HG02943 (cell line): ENCODE measurements around the gene PFKFB3.
"Not testable (repeated sequence)": the region's sequence is repeated elsewhere in the genome, so short reads cannot be mapped to it uniquely, and the experiment has no call there.

ENCODE experiments used
- ATAC-seq: cut with Tn5 transposase; IDR thresholded peaks from one replicate; pipeline ENCODE4 v1.9.1; 2021; ENCODE audit warnings: mild to moderate bottlenecking, low read depth, moderate library complexity; ENCODE audit not compliant: unreplicated experiment

PFKFB3 gene

DNA sequence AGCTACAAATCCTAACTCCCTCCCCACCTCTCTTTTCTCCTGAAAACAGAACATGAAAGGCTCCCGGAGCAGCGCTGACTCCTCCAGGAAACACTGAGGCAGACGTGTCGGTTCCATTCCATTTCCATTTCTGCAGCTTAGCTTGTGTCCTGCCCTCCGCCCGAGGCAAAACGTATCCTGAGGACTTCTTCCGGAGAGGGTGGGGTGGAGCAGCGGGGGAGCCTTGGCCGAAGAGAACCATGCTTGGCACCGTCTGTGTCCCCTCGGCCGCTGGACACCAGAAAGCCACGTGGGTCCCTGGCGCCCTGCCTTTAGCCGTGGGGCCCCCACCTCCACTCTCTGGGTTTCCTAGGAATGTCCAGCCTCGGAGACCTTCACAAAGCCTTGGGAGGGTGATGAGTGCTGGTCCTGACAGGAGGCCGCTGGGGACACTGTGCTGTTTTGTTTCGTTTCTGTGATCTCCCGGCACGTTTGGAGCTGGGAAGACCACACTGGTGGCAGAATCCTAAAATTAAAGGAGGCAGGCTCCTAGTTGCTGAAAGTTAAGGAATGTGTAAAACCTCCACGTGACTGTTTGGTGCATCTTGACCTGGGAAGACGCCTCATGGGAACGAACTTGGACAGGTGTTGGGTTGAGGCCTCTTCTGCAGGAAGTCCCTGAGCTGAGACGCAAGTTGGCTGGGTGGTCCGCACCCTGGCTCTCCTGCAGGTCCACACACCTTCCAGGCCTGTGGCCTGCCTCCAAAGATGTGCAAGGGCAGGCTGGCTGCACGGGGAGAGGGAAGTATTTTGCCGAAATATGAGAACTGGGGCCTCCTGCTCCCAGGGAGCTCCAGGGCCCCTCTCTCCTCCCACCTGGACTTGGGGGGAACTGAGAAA, 30.4 kb downstream of the PFKFB3 start:
- no peak for ATAC-seq

DNA sequence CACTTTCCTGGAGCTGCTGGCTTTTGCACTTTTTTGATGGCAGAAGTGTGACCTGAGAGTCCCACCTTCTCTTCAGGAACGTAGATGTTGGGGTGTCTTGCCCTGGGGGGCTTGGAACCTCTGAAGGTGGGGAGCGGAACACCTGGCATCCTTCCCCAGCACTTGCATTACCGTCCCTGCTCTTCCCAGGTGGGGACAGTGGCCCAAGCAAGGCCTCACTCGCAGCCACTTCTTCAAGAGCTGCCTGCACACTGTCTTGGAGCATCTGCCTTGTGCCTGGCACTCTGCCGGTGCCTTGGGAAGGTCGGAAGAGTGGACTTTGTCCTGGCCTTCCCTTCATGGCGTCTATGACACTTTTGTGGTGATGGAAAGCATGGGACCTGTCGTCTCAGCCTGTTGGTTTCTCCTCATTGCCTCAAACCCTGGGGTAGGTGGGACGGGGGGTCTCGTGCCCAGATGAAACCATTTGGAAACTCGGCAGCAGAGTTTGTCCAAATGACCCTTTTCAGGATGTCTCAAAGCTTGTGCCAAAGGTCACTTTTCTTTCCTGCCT, 31.1 kb downstream of the PFKFB3 start:
- no peak for ATAC-seq

DNA sequence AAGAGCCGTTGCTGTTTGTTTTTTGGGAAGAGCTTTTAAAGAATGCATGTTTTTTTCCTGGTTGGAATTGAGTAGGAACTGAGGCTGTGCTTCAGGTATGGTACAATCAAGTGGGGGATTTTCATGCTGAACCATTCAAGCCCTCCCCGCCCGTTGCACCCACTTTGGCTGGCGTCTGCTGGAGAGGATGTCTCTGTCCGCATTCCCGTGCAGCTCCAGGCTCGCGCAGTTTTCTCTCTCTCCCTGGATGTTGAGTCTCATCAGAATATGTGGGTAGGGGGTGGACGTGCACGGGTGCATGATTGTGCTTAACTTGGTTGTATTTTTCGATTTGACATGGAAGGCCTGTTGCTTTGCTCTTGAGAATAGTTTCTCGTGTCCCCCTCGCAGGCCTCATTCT, 31.6 kb downstream of the PFKFB3 start:
- no peak for ATAC-seq

DNA sequence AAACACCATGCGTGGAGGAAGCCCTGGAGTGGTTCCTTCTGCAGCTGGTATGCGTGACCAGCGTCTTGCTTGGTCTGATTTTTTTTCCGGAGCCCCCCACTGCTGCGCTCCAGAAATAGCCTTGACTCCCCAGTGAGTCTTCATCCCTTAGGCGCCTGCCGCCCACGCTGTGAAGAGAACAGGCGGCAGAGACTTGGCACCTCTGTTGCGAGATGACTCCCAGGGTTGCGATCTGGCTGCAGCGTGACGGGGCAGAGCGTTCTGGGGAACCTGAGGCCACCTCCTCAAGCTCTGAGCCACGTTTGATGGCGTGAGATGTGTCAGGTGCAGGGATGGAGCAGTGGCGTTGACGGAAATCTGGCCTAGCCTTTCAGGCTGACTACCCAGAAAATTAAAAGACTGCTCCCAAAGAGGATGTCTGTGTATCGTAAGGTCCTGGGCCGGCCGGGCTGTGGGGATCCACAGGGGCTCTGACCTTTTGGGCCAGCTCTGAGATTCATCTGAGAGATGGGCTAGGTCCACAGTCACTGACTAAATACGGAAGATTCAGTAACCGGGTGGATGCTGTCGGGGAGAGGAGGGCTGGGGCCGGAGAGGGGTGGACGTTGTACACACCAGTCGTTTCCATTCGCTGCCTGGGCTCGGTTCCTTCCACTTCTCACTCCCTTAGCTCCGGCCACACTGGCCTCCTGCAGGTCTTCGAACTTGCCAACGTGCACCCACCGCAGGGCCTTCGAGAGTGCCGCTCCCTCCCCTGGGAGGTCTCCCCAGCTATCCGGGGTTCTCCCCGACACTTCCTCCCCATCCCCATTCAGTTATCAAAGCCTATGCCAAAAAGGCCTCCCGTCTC, 33.8 kb downstream of the PFKFB3 start:
- ATAC-seq, result no peak

DNA sequence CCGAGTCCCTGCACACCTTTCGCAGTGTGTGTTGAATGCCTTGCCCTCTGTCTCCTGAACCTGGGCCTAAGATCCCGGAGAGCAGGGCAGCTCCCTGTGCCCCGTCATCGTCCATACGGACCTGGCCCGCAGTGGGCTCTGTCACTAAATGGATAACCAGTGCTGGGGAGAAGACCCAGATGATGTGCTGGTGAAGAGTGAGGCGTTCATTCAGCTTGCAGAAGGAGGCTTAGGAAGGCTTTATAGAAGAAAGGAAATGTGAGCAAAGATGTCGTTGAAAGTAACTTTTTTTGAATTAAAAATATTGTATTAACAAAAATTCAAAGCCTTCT, 34.4 kb downstream of the PFKFB3 start:
- no peak for ATAC-seq

DNA sequence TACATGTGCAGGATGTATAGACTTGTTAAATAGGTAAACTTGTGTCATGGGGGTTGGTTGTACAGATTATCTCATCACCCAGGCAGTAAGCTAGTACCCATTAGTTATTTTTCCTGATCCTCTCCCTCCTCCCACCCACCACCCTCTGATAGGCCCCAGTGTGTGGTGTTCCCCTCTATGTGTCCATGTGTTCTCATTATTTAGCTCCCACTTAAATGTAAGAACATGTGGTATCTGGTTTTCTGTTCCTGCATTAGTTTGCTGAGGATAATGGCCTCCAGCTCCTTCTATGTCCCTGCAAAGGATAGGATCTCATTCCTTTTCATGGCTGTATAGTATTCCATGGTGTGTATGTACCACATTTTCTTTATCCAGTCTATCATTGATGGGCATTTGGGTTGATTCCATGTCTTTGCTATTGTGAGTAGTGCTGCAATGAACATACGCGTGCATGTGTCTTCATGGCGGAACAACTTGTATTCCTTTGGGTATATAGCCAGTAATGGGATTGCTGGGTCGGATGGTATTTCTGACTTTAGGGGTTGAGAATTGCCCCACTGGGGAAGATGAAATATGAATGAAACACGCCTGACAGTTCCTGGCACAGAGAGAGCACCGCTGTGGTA, 36.0 kb downstream of the PFKFB3 start:
- not testable (repeated sequence) for ATAC-seq

DNA sequence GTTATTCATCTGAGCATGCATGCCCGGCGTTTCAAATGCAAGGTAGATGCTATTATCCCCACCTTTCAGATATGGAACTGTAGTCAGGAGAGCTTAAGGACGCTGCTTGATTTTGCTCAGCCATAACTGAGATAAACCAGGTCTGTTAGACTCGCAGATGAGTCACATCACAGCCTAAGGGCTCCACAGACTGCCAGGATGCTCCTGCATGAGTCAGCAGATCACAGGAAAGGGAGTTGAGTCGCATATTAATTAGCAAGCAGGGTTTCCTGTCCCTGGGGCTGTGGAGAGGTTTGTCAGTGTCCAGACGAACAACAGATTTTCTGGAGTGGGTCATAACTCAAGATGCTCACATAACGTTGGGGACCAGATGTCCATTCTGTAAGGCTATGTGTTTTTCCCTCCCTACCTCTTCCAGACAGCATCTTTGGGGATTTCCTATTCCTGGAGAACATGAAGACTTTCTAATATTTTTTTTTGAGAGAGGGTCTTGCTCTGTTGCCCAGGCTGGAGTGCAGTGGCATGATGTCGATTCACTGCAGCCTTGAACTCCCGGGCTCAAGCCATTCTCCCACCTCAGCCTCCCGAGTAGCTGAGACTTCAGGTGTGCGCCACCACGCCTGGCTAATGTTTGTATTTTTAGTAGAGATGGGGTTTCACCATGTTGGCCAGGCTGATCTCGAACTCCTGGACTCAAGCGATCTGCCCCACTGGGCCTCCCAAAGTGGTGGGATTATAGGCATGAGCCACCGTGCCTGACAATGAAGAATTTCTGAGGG, 36.7 kb downstream of the PFKFB3 start:
- no peak for ATAC-seq

DNA sequence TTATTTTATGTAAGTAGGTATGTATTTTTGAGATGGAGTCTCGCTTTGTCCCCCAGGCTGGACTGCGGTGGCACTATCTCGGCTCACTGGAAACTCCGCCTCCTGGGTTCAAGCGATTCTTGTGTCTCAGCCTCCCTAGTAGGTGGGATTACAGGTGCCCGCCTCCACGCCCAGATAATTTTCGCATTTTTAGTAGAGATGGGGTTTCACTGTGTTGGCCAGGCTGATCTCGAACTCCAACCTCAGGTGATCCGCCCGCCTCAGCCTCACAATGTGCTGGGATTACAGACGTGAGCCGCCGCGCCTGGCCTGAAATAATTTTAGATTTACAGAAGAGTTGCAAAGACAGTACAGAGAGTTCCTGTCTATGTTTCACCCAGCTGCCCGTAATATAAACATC, 37.5 kb downstream of the PFKFB3 start:
- no peak for ATAC-seq

DNA sequence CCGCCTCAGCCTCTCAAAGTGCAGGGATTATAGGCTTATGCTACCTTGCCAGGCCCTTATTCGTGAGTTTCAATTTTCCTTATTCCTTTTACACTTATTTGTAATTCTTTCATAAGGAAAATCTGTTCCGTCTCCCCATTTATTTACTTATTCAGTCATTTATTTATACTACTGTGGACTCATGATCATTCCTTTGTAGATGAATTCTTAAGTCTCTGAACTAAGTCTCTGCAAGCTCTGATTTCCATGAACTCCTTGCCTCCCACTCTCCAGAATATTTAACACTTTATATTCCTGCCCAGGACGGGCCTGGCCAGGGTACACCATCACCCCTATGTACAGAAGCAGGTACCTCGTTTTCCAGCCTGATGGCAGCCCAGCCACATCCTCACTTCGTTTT, 39.4 kb downstream of the PFKFB3 start:
- no peak for ATAC-seq

DNA sequence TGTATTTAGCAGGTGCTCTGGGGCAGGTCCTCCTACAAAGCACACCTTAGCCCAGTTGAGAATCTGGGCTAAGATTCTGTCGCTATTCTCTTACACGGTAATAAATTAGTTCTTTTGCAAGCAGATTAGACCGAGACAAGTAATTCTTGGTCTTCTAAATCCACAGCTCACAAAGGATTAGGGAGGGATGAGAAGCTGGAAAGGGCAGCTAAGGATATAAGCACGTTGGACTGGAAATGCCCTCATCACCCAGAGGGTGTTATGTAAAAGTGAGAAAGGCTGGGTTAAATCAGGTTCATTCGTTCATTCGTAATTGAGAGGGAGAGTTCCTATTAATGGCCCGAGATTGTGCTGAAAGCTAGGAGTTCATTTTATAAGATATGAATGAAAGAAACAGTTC, 41.8 kb downstream of the PFKFB3 start:
- no peak for ATAC-seq

DNA sequence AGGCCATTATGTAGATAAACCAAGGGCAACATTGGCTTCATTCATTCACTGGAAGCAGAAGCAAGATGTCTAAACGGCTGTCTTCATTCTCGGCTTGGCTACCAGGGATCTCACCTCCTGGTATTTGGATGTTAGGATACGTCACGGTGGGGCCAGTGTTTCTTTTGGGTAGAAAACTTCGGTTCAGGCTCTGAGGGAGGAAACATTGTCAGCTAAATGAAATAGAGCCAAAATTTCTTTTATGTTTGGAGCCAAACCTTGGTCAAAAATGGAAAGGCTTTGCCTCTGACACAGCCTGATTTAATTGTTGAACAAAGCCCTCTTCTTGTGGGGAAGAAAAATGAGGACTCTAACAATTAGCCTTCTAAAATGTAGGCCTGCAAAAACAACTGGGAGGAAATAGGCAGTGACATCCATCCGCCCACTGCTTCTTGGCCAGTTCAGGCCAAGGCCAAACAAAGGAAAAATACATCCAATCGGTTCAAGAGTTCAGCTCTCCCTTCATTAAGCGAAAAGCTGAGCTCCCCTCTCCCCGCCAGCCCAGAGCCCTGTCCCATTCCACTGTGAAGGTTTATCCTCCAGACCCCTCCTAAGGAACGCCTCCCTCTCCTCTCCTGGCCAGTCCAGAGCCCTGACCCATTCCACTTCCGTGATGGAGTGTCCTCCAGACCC, 44.4 kb downstream of the PFKFB3 start:
- ATAC-seq, result no peak

DNA sequence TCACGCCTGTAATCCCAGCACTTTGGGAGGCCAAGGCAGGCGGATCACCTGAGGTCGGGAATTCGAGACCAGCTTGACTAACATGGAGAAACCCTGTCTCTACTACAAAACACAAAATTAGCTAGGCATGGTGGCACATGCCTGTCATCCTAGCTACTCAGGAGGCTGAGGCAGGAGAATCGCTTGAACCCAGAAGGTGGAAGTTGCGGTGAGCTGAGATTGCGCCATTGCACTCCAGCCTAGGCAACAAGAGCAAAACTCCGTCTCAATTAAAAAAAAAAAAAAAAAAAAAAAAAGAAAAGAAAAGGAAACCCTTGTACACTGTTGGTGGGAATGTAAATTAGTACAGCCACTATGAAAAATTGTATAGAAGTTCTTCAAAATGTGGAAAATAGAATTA, 46.2 kb downstream of the PFKFB3 start:
- not testable (repeated sequence) for ATAC-seq

DNA sequence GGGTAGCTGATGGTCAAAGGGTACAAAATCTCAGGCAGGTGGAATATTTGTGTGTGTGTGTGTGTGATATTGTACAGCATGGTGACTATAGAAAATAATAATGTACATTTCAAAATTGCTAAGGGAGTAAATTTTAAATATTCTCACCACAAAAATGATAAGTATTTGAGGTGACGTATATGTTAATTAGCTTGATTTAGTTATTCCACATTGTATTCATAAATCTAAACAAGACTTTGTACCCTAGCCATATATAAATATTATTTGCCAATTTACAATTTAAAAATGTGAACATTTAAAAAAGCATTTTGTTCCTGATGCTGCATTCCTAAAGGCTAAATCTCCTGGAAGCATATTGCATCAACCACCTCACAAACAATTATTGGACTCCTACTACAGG, 47.0 kb downstream of the PFKFB3 start:
- ATAC-seq, result no peak

DNA sequence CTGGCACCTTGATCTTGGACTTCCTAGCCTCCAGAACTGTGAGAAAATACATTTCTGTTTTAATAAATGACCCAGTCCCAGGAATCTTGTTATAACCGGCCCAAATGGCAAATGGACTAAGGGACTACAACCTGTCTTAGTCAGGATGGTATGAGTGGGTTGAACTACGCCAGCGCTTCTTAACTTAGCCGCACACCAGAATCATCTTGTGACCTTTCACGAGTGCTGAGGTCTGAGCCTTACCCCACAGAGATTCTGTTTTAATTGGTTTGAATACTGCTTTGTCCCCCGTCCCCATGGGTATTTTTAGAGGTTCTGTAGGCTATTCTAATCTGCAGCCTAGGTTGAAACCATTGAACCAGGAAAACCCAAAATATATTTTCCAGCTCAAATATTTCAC, 48.0 kb downstream of the PFKFB3 start:
- ATAC-seq, result no peak

DNA sequence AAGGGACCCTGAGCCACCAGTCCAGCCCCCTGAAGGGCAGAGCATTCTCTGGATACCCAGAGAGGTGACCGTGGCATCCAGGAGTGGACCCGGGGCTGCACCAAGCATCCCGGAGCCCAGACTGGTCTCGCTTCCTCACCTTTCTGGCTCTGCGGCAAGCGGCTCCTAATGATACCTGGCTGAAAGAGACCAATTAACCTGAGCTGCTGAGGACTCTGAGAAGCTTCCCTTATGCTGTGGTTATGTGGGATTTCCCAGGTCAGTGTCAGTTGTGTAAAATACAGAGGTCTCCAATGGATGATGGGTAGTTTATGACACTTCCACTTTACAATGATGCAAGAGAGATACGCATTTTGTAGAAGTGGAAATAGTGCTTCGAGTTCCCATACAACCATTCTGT, 51.5 kb downstream of the PFKFB3 start:
- no peak for ATAC-seq

DNA sequence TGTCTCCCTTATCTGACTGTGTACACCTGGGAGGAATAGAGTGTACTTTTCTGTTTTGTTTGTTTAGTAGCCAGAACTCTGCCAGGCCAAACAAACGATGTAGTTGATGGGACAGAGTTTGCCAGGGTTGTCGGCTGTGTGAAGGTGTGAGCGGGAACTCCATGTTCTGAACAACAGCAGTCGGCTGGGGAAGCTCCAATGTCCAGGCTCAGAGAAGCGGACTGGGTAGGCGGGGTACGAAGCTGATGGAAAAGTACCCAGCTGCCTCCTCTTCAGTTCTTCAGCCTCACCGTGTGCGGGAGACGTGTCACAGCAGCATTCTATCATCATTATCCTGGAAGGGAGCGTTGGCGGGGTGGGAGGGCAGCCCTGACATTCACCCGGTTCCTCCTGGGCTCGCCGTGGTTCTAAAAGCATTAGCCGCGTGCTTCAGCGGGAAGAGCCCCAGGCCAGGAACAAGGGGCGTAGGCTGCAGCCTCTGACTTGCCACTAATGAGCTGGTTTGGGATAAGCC, 52.9 kb downstream of the PFKFB3 start:
- no peak for ATAC-seq

DNA sequence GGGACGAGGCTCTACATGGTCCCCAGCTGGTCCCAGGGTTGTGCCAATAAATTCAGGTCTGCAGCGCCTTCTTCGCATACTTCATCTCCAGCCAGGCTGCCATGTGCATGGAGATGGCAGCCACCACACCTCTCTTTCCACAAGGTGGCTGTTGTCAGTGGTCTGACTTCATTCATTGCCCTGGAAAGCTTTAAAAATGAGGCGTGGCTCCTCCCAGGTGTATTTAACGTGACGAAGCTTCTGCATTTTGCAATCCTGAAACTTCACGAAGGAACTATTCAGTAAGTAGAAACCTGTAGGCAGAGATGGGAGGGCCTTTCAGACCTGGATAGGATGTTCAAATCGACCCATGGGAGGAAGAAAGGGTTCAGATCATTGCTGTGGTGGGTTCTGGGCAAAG, 53.7 kb downstream of the PFKFB3 start:
- ATAC-seq, result no peak

DNA sequence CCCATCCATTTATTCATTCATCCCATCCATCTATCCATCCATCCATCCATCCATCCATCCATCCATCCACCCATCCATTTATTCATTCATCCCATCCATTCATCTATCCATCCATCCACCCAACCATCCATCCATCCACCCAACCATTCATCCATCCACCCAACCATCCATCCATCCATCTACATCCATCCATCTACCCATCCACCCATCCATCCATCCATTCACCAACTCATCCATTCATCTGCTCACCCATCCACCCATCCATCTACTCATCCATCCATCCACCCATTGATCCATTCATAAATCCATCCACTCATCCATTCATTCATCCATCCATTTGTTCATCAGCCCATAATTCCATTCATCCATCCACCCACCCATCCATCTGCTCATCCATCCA, 56.4 kb downstream of the PFKFB3 start:
- ATAC-seq, result no peak

DNA sequence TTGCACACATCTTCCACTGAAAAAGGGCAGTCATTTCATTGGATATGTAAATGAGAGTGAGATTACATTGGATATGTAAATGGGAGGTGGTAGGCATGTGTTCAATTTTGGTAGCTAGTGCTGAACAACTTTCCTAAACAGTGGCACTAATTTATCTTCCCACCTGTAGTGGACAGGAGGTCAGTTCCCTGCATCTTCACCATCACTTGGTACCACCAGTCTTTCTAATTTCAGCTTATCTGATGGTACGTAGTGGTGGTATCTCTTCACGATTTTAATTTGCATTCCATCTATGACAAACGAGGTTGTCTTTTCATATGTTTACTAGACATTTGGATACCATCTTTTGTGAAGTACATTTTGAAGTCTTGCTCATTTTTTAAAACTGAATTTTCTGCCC, 58.1 kb downstream of the PFKFB3 start:
- ATAC-seq, result no peak

DNA sequence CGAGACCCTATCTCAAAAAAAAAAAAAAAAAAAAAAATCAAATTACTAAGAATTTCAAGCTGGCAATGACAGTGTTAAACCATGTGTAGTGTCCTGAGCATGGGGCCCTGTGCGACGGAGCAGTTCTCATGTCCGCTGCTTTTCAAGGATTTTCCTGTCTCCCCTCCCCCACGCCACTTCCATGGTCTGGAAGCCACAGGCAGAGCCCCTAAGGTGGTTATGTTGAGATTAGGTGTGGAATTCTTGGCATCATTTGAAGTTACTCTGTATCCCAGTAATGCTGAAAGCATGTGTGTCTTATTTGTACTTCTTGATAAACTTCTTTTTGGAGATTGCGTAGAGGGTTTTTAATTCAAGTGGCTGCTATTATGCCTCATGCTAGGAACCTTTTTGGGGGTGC, 65.2 kb downstream of the PFKFB3 start:
- ATAC-seq, result no peak
